Ishikawa (cell line): Measurements from ENCODE around the gene RPS6KB1.
A peak's percentile ranks its signal among the peaks of the same experiment; 100 is the strongest.

Experiments used
- CEBPB ChIP-seq: IDR thresholded peaks from 2 replicates; pipeline ENCODE4 v1.6.1; 2012
- CREB1 ChIP-seq: IDR thresholded peaks from 2 replicates; pipeline ENCODE4 v1.6.1; 2012; ENCODE audit warnings: low read depth
- EGR1 ChIP-seq: IDR thresholded peaks from 2 replicates; pipeline ENCODE4 v1.6.1; 2012
- EP300 ChIP-seq: IDR thresholded peaks from 2 replicates; pipeline ENCODE4 v1.6.1; 2012; ENCODE audit warnings: borderline replicate concordance
- FOXM1 ChIP-seq: IDR thresholded peaks from 2 replicates; pipeline ENCODE4 v1.6.1; 2012; ENCODE audit warnings: low read depth, borderline replicate concordance
- MAX ChIP-seq: IDR thresholded peaks from 2 replicates; pipeline ENCODE4 v1.6.1; 2012
- NFIC ChIP-seq: IDR thresholded peaks from 2 replicates; pipeline ENCODE4 v1.6.1; 2012
- RAD21 ChIP-seq: IDR thresholded peaks from 2 replicates; pipeline ENCODE4 v1.6.1; 2012; ENCODE audit warnings: low read depth
- TAF1 ChIP-seq: IDR thresholded peaks from 2 replicates; pipeline ENCODE4 v1.6.1; 2012; ENCODE audit warnings: low read depth, mild to moderate bottlenecking
- TCF12 ChIP-seq: IDR thresholded peaks from 2 replicates; pipeline ENCODE4 v1.6.1; 2012; ENCODE audit warnings: low read depth
- TEAD4 ChIP-seq: IDR thresholded peaks from 2 replicates; pipeline ENCODE4 v1.6.1; 2012
- USF1 ChIP-seq: IDR thresholded peaks from 2 replicates; pipeline ENCODE4 v1.6.1; 2012
- YY1 ChIP-seq: IDR thresholded peaks from 2 replicates; pipeline ENCODE4 v1.6.1; 2012; ENCODE audit warnings: low read depth
- ZBTB7A ChIP-seq: IDR thresholded peaks from 2 replicates; pipeline ENCODE4 v1.6.1; 2012; ENCODE audit warnings: low read depth
- TF ChIP-seq, protein P1 (sequence below): IDR thresholded peaks from 2 replicates; pipeline ENCODE4 v1.6.1; 2012; ENCODE audit warnings: low read depth, mild to moderate bottlenecking

The RPS6KB1 gene

GRCh38 chr17:59856859-59857794 lies 35.8 kb upstream of the RPS6KB1 start:
- TF ChIP-seq ZBTB7A, result no peak

DNA sequence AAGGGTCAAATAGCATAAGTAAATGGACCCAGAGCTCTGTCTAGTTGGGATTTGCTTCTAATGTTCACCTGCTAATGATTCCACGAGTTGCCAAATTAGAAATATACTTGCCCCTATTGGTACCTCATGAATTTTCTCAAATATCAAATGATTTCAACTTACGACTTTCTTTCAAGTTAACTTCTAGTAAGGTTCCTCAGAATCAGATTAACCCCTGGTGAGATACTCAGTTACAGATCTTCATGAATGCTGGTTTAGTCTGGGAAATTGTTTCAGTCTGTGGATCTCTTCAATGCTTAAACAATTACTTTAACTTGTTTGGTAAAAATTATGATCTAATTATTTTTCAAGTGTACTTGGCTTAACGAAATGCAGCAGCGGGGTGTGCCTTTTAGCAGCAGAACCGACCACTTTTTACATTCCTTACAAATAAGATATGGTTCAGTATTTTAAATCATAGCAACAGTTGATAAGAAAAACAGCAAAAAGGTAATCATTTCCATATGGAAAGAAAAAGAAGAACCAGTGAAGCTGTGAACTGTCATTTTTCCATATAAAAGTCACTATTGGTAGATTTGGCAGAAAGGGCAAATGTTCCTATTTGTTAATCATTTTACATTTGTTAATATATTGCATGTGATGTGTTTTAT lies 34.6 kb upstream of the RPS6KB1 start:
- no peak for TF ChIP-seq EP300
- no peak for TF ChIP-seq NFIC

- TF ChIP-seq TAF1, result no peak
- no peak for TF ChIP-seq NFIC
- TF ChIP-seq TEAD4, result no peak
- TF ChIP-seq, protein P1, sequence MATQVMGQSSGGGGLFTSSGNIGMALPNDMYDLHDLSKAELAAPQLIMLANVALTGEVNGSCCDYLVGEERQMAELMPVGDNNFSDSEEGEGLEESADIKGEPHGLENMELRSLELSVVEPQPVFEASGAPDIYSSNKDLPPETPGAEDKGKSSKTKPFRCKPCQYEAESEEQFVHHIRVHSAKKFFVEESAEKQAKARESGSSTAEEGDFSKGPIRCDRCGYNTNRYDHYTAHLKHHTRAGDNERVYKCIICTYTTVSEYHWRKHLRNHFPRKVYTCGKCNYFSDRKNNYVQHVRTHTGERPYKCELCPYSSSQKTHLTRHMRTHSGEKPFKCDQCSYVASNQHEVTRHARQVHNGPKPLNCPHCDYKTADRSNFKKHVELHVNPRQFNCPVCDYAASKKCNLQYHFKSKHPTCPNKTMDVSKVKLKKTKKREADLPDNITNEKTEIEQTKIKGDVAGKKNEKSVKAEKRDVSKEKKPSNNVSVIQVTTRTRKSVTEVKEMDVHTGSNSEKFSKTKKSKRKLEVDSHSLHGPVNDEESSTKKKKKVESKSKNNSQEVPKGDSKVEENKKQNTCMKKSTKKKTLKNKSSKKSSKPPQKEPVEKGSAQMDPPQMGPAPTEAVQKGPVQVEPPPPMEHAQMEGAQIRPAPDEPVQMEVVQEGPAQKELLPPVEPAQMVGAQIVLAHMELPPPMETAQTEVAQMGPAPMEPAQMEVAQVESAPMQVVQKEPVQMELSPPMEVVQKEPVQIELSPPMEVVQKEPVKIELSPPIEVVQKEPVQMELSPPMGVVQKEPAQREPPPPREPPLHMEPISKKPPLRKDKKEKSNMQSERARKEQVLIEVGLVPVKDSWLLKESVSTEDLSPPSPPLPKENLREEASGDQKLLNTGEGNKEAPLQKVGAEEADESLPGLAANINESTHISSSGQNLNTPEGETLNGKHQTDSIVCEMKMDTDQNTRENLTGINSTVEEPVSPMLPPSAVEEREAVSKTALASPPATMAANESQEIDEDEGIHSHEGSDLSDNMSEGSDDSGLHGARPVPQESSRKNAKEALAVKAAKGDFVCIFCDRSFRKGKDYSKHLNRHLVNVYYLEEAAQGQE, result no peak
- no peak for TF ChIP-seq CREB1
- TF ChIP-seq MAX, result no peak
- no peak for TF ChIP-seq CEBPB
- TF ChIP-seq FOXM1, result no peak
- no peak for TF ChIP-seq EP300
- TF ChIP-seq ZBTB7A, result no peak
- no peak for TF ChIP-seq EGR1
- TF ChIP-seq YY1, result no peak
- no peak for TF ChIP-seq USF1
- no peak for TF ChIP-seq RAD21
- TF ChIP-seq TCF12, result no peak
Measured at GRCh38 chr17:59858932-59859331, 34.0 kb upstream of the RPS6KB1 start.

- TF ChIP-seq MAX (no peak), FOXM1 (no peak), RAD21 (peak; percentile 58), TEAD4 (no peak), NFIC (no peak)
Measured at GRCh38 chr17:59859444-59860025, 33.4 kb upstream of the RPS6KB1 start.

DNA sequence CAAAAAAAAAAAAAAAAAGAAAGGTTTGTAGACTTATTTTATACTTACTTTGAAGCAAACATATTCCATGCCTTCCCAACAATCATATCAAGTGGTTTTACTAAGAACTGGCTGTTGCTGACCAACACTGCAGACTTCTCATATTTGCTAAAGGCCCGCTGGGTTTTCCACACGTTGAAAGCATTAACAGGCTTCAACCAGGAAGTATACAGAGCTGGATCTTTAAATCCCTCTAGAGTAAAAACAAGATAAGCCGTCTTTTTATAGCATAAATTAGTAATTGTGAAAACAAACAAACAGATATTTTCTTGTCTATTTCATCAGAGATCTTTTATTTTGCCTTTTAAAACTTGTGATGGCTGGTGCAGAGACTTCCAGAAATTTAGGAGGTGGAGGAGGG lies 29.3 kb upstream of the RPS6KB1 start:
- no peak for TF ChIP-seq USF1
- no peak for TF ChIP-seq FOXM1
- TF ChIP-seq, protein P1, result no peak
- no peak for TF ChIP-seq RAD21
- TF ChIP-seq CEBPB, result no peak

- TF ChIP-seq EP300 (no peak), TCF12 (no peak), ZBTB7A (no peak), MAX (no peak), FOXM1 (no peak), NFIC (no peak), YY1 (no peak), EGR1 (no peak), TAF1 (no peak), CREB1 (no peak), RAD21 (no peak), TEAD4 (no peak), CEBPB (no peak), USF1 (no peak)
- TF ChIP-seq, protein P1, result no peak
Measured at GRCh38 chr17:59869941-59870218, 23.0 kb upstream of the RPS6KB1 start.
